Measurements from ENCODE around the gene CHPT1. TPM values are rescaled to one million over a fixed set of nuclear protein-coding genes. Genes with fewer than 3 reads are reported as not detected.

CHPT1 gene
- total and polyA plus RNA-seq, 9 of the 15 experiments (the other 6 are each of a cell fraction or from before 2014, with no cell fraction given) = 15.3 to 210 (median 91.9) TPM

DNA sequence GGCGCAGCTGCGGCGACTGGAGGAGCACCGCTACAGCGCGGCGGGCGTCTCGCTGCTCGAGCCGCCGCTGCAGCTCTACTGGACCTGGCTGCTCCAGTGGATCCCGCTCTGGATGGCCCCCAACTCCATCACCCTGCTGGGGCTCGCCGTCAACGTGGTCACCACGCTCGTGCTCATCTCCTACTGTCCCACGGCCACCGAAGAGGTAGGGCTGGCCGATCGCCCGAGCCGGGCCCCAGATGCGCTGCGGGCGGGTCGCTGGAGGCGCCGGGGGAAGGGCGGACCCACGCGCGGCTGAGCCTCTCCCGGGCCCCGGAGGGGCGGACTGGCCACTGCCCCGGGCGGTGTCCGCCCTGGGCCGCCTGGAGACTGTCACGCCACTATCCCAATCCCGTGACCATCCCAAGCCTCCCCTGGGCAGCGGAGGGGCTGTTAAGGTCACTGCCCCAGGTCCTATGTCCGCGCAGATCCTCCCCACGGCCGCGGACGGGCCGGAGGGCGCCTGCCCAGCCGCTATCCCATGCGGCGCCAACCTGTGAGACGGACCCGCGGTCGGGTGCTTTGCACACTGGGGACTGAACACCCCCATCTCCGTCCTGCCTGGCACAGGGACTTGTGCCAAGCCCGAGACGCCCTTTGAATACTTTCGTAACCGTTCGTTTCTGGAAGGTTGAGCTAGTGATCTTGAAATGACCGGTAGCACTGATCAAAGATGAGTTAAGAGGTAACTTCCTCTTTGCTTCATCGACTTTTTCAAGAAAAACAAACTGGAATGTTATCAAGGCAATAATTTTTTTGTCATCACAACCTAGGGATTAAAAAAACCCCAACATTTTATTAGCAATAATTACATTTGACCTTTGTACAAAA, 725 bp downstream of the CHPT1 start (continued):
- TF ChIP-seq TAF7 (tag; IDR thresholded peaks at IDR 0.05) (no peak), NCOA6 (IDR thresholded peaks at IDR 0.05) (no peak), NCOA1 (IDR thresholded peaks at IDR 0.05; ENCODE audit: low read depth) (no peak), CHD4 (IDR thresholded peaks at IDR 0.05; ENCODE audit: insufficient read depth, insufficient replicate concordance, low read depth, low read length, poor library complexity, severe bottlenecking) (no peak), KAT2B (IDR thresholded peaks at IDR 0.05; ENCODE audit: low read depth, low read length) (no peak), ZNF561 (CRISPR knock-in tag; conservative IDR thresholded peaks at IDR 0.05) (no peak), MXI1 (IDR thresholded peaks at IDR 0.05; ENCODE audit: low read depth, low read length) (no peak), ELF4 (CRISPR knock-in tag; IDR thresholded peaks at IDR 0.05) (no peak), RBM25 (IDR thresholded peaks at IDR 0.05; ENCODE audit: low read depth, low read length, severe bottlenecking) (no peak), NFYB (IDR thresholded peaks at IDR 0.05; ENCODE audit: extremely low read depth, insufficient read length) (no peak), STAG1 (CRISPR knock-in tag; IDR thresholded peaks at IDR 0.05; ENCODE audit: borderline replicate concordance) (no peak), ILF3 (IDR thresholded peaks at IDR 0.05; ENCODE audit: borderline replicate concordance) (no peak), GATA2 (CRISPR knock-in tag; IDR thresholded peaks at IDR 0.05) (peak; percentile 67), MCM5 (IDR thresholded peaks at IDR 0.05; ENCODE audit: low read depth) (no peak), ZC3H11A (IDR thresholded peaks at IDR 0.05; ENCODE audit: low read depth, low read length) (no peak), NFE2 (IDR thresholded peaks at IDR 0.05; ENCODE audit: low read depth) (no peak), PCBP1 (IDR thresholded peaks at IDR 0.05; ENCODE audit: low read depth, low read length, poor library complexity, severe bottlenecking) (no peak), TCF3 (CRISPR knock-in tag; IDR thresholded peaks at IDR 0.05) (no peak), CBFB (CRISPR knock-in tag; IDR thresholded peaks at IDR 0.05) (no peak), IFI16 (CRISPR knock-in tag; IDR thresholded peaks at IDR 0.05) (no peak), ZNF146 (CRISPR knock-in tag; IDR thresholded peaks at IDR 0.05; ENCODE audit: unreplicated experiment) (no peak), TAF9B (IDR thresholded peaks at IDR 0.05; ENCODE audit: partially characterized antibody) (no peak)
- TF ChIP-seq, protein P1, sequence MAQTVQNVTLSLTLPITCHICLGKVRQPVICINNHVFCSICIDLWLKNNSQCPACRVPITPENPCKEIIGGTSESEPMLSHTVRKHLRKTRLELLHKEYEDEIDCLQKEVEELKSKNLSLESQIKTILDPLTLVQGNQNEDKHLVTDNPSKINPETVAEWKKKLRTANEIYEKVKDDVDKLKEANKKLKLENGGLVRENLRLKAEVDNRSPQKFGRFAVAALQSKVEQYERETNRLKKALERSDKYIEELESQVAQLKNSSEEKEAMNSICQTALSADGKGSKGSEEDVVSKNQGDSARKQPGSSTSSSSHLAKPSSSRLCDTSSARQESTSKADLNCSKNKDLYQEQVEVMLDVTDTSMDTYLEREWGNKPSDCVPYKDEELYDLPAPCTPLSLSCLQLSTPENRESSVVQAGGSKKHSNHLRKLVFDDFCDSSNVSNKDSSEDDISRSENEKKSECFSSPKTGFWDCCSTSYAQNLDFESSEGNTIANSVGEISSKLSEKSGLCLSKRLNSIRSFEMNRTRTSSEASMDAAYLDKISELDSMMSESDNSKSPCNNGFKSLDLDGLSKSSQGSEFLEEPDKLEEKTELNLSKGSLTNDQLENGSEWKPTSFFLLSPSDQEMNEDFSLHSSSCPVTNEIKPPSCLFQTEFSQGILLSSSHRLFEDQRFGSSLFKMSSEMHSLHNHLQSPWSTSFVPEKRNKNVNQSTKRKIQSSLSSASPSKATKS (CRISPR knock-in tag; IDR thresholded peaks at IDR 0.05) = no peak
- TF ChIP-seq, protein P2, sequence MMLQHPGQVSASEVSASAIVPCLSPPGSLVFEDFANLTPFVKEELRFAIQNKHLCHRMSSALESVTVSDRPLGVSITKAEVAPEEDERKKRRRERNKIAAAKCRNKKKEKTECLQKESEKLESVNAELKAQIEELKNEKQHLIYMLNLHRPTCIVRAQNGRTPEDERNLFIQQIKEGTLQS (IDR thresholded peaks at IDR 0.05) = no peak
- TF ChIP-seq, protein P2 (CRISPR knock-in tag; conservative IDR thresholded peaks at IDR 0.05) = no peak
- TF ChIP-seq, protein P3, sequence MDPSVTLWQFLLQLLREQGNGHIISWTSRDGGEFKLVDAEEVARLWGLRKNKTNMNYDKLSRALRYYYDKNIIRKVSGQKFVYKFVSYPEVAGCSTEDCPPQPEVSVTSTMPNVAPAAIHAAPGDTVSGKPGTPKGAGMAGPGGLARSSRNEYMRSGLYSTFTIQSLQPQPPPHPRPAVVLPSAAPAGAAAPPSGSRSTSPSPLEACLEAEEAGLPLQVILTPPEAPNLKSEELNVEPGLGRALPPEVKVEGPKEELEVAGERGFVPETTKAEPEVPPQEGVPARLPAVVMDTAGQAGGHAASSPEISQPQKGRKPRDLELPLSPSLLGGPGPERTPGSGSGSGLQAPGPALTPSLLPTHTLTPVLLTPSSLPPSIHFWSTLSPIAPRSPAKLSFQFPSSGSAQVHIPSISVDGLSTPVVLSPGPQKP (CRISPR knock-in tag; IDR thresholded peaks at IDR 0.05) = no peak; the same call in 1 of the 2 replicates

Data from K562 (cell line).